Fibroblast of skin of back (primary cell): ENCODE results near the gene MFF. TPM values are rescaled to one million over a fixed set of nuclear protein-coding genes. Genes with fewer than 3 reads are reported as not detected.

ENCODE experiments used
- DNase-seq: peaks from one replicate; pipeline ENCODE4 v3.0.0-alpha.2; 2013
- polyA plus RNA-seq, 2 experiments: library from polyadenylated mRNA; unstranded; fragments of 120-200 nt; gene quantifications; one replicate each; pipeline ENCODE4 v1.2.1, GENCODE V29; 2013; ENCODE audit not compliant: insufficient read length in 2 of 2

MFF gene
- 69.9 TPM for polyA plus RNA-seq (2013, experiment 1 of 2; ENCODE audit: insufficient read length)
- 77.4 TPM for polyA plus RNA-seq (2013, experiment 2 of 2; ENCODE audit: insufficient read length)

- peak; percentile 93 for DNase-seq
Observed at GRCh38 chr2:227324995-227325838, at the start of gene MFF. MFF (plus strand) TSS chr2:227325251; CDS start chr2:227330666, 5,415 bp downstream.

- peak; percentile 6 for DNase-seq
Observed at GRCh38 chr2:227280895-227281294, 44.2 kb upstream of the MFF start.

- DNase-seq: no peak
Observed at GRCh38 chr2:227285741-227286236, 39.3 kb upstream of the MFF start.

- no peak for DNase-seq
Observed at GRCh38 chr2:227287771-227288170, 37.3 kb upstream of the MFF start.

- no peak for DNase-seq
Observed at GRCh38 chr2:227292314-227292713, 32.7 kb upstream of the MFF start.

GRCh38 chr2:227293531-227293930 is 31.5 kb upstream of the MFF start:
- DNase-seq: no peak

- DNase-seq: no peak
Observed at GRCh38 chr2:227295806-227296205, 29.2 kb upstream of the MFF start.

GRCh38 chr2:227296671-227297405 is 28.2 kb upstream of the MFF start:
- no peak for DNase-seq

GRCh38 chr2:227301523-227301922 is 23.5 kb upstream of the MFF start:
- no peak for DNase-seq

GRCh38 chr2:227308784-227309183 is 16.3 kb upstream of the MFF start:
- peak; percentile 9 for DNase-seq

GRCh38 chr2:227310756-227311110 is 14.3 kb upstream of the MFF start:
- DNase-seq: no peak

- no peak for DNase-seq
Observed at GRCh38 chr2:227311861-227312506, 13.1 kb upstream of the MFF start.

GRCh38 chr2:227312579-227312978 is 12.5 kb upstream of the MFF start:
- no peak for DNase-seq

GRCh38 chr2:227313310-227313709 is 11.7 kb upstream of the MFF start:
- no peak for DNase-seq

- no peak for DNase-seq
Observed at GRCh38 chr2:227317834-227318233, 7.2 kb upstream of the MFF start.

- DNase-seq: no peak
Observed at GRCh38 chr2:227320305-227321094, 4.6 kb upstream of the MFF start.

GRCh38 chr2:227322530-227323205 is 2.4 kb upstream of the MFF start:
- no peak for DNase-seq

GRCh38 chr2:227323818-227324217 is 1.2 kb upstream of the MFF start:
- DNase-seq: no peak

- no peak for DNase-seq
Observed at GRCh38 chr2:227324642-227324994, 433 bp upstream of the MFF start.

GRCh38 chr2:227325839-227326195 is 766 bp downstream of the MFF start:
- peak; percentile 46 for DNase-seq

GRCh38 chr2:227326783-227327182 is 1.7 kb downstream of the MFF start:
- DNase-seq: no peak

GRCh38 chr2:227335713-227336112 is 10.7 kb downstream of the MFF start:
- DNase-seq: no peak
